Dermis blood vessel endothelial cell (primary cell): ENCODE measurements around the gene HSD11B1L. TPM values are rescaled to one million over a fixed set of nuclear protein-coding genes. Genes with fewer than 3 reads are reported as not detected.
"Not testable (repeated sequence)": the region's sequence is repeated elsewhere in the genome, so short reads cannot be mapped to it uniquely, and the experiment has no call there.

Experiments
- DNase-seq: peaks from one replicate; pipeline ENCODE4 v3.0.0; 2010
- total RNA-seq: library from RNA; depleted of rRNA; stranded (reverse); fragments of >200 nt; gene quantifications from 2 replicates; pipeline ENCODE4 v1.2.3, GENCODE V29; 2014

HSD11B1L gene
- total RNA-seq, 1 donor from 2014 or later = 9.7 TPM

GRCh38 chr19:5688262-5688881 lies 7.5 kb downstream of the HSD11B1L start:
- not testable (repeated sequence) for DNase-seq

- peak; percentile 98 for DNase-seq
These were observed 9.5 kb downstream of the HSD11B1L start, which contains the start of gene RPL36 for GRCh38 chr19:5690125-5690954. Gene RPL36 (plus strand): TSS chr19:5690295. CDS start chr19:5690508, 213 bp downstream.

- DNase-seq = peak; percentile 73
These were observed 10.4 kb downstream of the HSD11B1L start for GRCh38 chr19:5690955-5691821.

GRCh38 chr19:5691822-5692722 lies 11.2 kb downstream of the HSD11B1L start:
- no peak for DNase-seq

- no peak for DNase-seq
These were observed 11.9 kb downstream of the HSD11B1L start for GRCh38 chr19:5692723-5693194.

- no peak for DNase-seq
These were observed 12.7 kb downstream of the HSD11B1L start for GRCh38 chr19:5693195-5694166.

GRCh38 chr19:5694167-5694955 lies 13.5 kb downstream of the HSD11B1L start:
- no peak for DNase-seq

- no peak for DNase-seq
These were observed 14.3 kb downstream of the HSD11B1L start for GRCh38 chr19:5694956-5695648.

- DNase-seq = no peak
These were observed 14.9 kb downstream of the HSD11B1L start for GRCh38 chr19:5695649-5696195.

GRCh38 chr19:5696196-5697021 lies 15.6 kb downstream of the HSD11B1L start:
- DNase-seq = no peak

- no peak for DNase-seq
These were observed 16.4 kb downstream of the HSD11B1L start for GRCh38 chr19:5697022-5697889.

- DNase-seq = no peak
These were observed 17.2 kb downstream of the HSD11B1L start for GRCh38 chr19:5697890-5698634.

GRCh38 chr19:5698635-5699422 lies 18.0 kb downstream of the HSD11B1L start:
- DNase-seq = no peak

- no peak for DNase-seq
These were observed 19.7 kb downstream of the HSD11B1L start for GRCh38 chr19:5700455-5701092.

GRCh38 chr19:5702053-5702410 lies 21.2 kb downstream of the HSD11B1L start:
- not testable (repeated sequence) for DNase-seq
